Hematopoietic multipotent progenitor cell treated with erythropoietin and hydrocortisone succinate and interleukin-3 and kit ligand, for 15 days (in vitro differentiated cells): ENCODE measurements around the gene IL1RL1.
"Not testable (repeated sequence)": the region's sequence is repeated elsewhere in the genome, so short reads cannot be mapped to it uniquely, and the experiment has no call there.

Experiments
- DNase-seq: peaks from one replicate; pipeline ENCODE4 v3.0.0-alpha.2; 2015; ENCODE audit warnings: low spot score

The IL1RL1 gene

GRCh38 chr2:102294802-102295489 lies 16.4 kb upstream of the IL1RL1 start:
- no peak for DNase-seq

- no peak for DNase-seq
Observed at GRCh38 chr2:102295566-102295965, 15.8 kb upstream of the IL1RL1 start.

- DNase-seq, result no peak
Observed at GRCh38 chr2:102296449-102296848, 14.9 kb upstream of the IL1RL1 start.

GRCh38 chr2:102297891-102298290 lies 13.5 kb upstream of the IL1RL1 start:
- no peak for DNase-seq

GRCh38 chr2:102301867-102302362 lies 9.4 kb upstream of the IL1RL1 start:
- no peak for DNase-seq

- DNase-seq, result no peak
Observed at GRCh38 chr2:102302458-102302857, 8.9 kb upstream of the IL1RL1 start.

- no peak for DNase-seq
Observed at GRCh38 chr2:102303589-102303988, 7.8 kb upstream of the IL1RL1 start.

- no peak for DNase-seq
Observed at GRCh38 chr2:102304268-102304667, 7.1 kb upstream of the IL1RL1 start.

- DNase-seq, result no peak
Observed at GRCh38 chr2:102304711-102305611, 6.4 kb upstream of the IL1RL1 start.

GRCh38 chr2:102306125-102306524 lies 5.2 kb upstream of the IL1RL1 start:
- no peak for DNase-seq

- DNase-seq, result no peak
Observed at GRCh38 chr2:102313025-102313424, 1.7 kb downstream of the IL1RL1 start.

- DNase-seq, result no peak
Observed at GRCh38 chr2:102313471-102313870, 2.1 kb downstream of the IL1RL1 start.

GRCh38 chr2:102313950-102314349 lies 2.6 kb downstream of the IL1RL1 start:
- DNase-seq, result no peak

- no peak for DNase-seq
Observed at GRCh38 chr2:102315921-102316320, 4.6 kb downstream of the IL1RL1 start.

- no peak for DNase-seq
Observed at GRCh38 chr2:102317715-102318114, 6.4 kb downstream of the IL1RL1 start.

GRCh38 chr2:102318437-102318836 lies 7.1 kb downstream of the IL1RL1 start:
- DNase-seq, result no peak

- DNase-seq, result no peak
Observed at GRCh38 chr2:102321941-102322719, 10.8 kb downstream of the IL1RL1 start.

GRCh38 chr2:102324914-102325313 lies 13.6 kb downstream of the IL1RL1 start:
- DNase-seq, result not testable (repeated sequence)

GRCh38 chr2:102331311-102331980 lies 20.1 kb downstream of the IL1RL1 start:
- DNase-seq, result no peak

- no peak for DNase-seq
Observed at GRCh38 chr2:102334486-102334885, 23.1 kb downstream of the IL1RL1 start.

- DNase-seq, result no peak
Observed at GRCh38 chr2:102335871-102336366, 24.6 kb downstream of the IL1RL1 start.
